ENCODE data around the gene MDH1B.
"Not testable (repeated sequence)": the region's sequence is repeated elsewhere in the genome, so short reads cannot be mapped to it uniquely, and the experiment has no call there.

MDH1B gene

GRCh38 chr2:206766057-206766930 is 1.2 kb upstream of the MDH1B start:
- DNase-seq, result no peak

- DNase-seq, result no peak
Measured at GRCh38 chr2:206764673-206765241, 371 bp downstream of the MDH1B start.

GRCh38 chr2:206756816-206757215 is 8.3 kb downstream of the MDH1B start:
- DNase-seq, result no peak

- DNase-seq, result no peak
Measured at GRCh38 chr2:206740800-206741199, 24.3 kb downstream of the MDH1B start.

GRCh38 chr2:206739271-206739670 is 25.9 kb downstream of the MDH1B start:
- DNase-seq, result no peak

- no peak for DNase-seq
Measured at GRCh38 chr2:206736935-206737334, 28.2 kb downstream of the MDH1B start.

- DNase-seq, result no peak
Measured at GRCh38 chr2:206733341-206733740, 31.8 kb downstream of the MDH1B start.

- no peak for DNase-seq
Measured at GRCh38 chr2:206728277-206729199, 36.6 kb downstream of the MDH1B start.

GRCh38 chr2:206727287-206727686 is 37.8 kb downstream of the MDH1B start:
- DNase-seq, result no peak

GRCh38 chr2:206723288-206723687 is 41.8 kb downstream of the MDH1B start:
- DNase-seq, result no peak

- DNase-seq, result no peak
Measured at GRCh38 chr2:206721256-206721920, 43.7 kb downstream of the MDH1B start.

- no peak for DNase-seq
Measured at GRCh38 chr2:206718296-206718695, 46.8 kb downstream of the MDH1B start, which contains the start of gene DYTN. DYTN (minus strand) TSS chr2:206718396; CDS start chr2:206718279, 117 bp downstream.

- DNase-seq, result no peak
Measured at GRCh38 chr2:206716623-206717022, 48.5 kb downstream of the MDH1B start.

GRCh38 chr2:206715183-206715582 is 49.9 kb downstream of the MDH1B start:
- not testable (repeated sequence) for DNase-seq

- DNase-seq, result no peak
Measured at GRCh38 chr2:206713746-206714145, 51.4 kb downstream of the MDH1B start.

GRCh38 chr2:206708286-206708685 is 56.8 kb downstream of the MDH1B start:
- no peak for DNase-seq

GRCh38 chr2:206707164-206707701 is 57.9 kb downstream of the MDH1B start:
- no peak for DNase-seq

- DNase-seq, result no peak
Measured at GRCh38 chr2:206701952-206702605, 63.0 kb downstream of the MDH1B start.

GRCh38 chr2:206700156-206700555 is 65.0 kb downstream of the MDH1B start:
- DNase-seq, result no peak

- no peak for DNase-seq
Measured at GRCh38 chr2:206698811-206699210, 66.3 kb downstream of the MDH1B start.

GRCh38 chr2:206696910-206697309 is 68.2 kb downstream of the MDH1B start:
- no peak for DNase-seq
